Neuronal stem cell (in vitro differentiated cells): ENCODE results near the gene CERS3.

Experiments
- DNase-seq: peaks from one replicate; pipeline ENCODE4 v3.0.0-alpha.2; 2013; ENCODE audit warnings: low spot score
- H2AFZ ChIP-seq: one replicate; pipeline ENCODE4 v1.6.1; 2013; ENCODE audit warnings: mild to moderate bottlenecking, low read length, inconsistent platforms
- H2AK5ac ChIP-seq: 2 replicates; pipeline ENCODE4 v1.6.1; 2013; ENCODE audit warnings: low read depth, mild to moderate bottlenecking, inconsistent platforms, low read length, moderate library complexity, mixed read lengths
- H2BK120ac ChIP-seq: 2 replicates; pipeline ENCODE4 v1.6.1; 2013; ENCODE audit warnings: low read depth, mild to moderate bottlenecking, inconsistent platforms, low read length, moderate library complexity, mixed read lengths
- H2BK12ac ChIP-seq: one replicate; pipeline ENCODE4 v1.6.1; 2013; ENCODE audit warnings: low read length, inconsistent platforms
- H2BK15ac ChIP-seq: 2 replicates; pipeline ENCODE4 v1.6.1; 2013; ENCODE audit warnings: mild to moderate bottlenecking, low read length, inconsistent platforms, mixed read lengths
- H2BK5ac ChIP-seq: one replicate; pipeline ENCODE4 v1.6.1; 2013; ENCODE audit warnings: inconsistent platforms, mild to moderate bottlenecking, low read length, moderate library complexity
- H3K14ac ChIP-seq: one replicate; pipeline ENCODE4 v1.6.1; 2013; ENCODE audit warnings: low read length, inconsistent platforms
- H3K18ac ChIP-seq: 2 replicates; pipeline ENCODE4 v1.6.1; 2013; ENCODE audit warnings: low read length, inconsistent platforms
- H3K23ac ChIP-seq: 2 replicates; pipeline ENCODE4 v1.6.1; 2013; ENCODE audit warnings: low read depth, mild to moderate bottlenecking, mixed read lengths, low read length, inconsistent platforms; ENCODE audit not compliant: poor library complexity
- H3K27ac ChIP-seq: replicated peaks from 3 replicates; pipeline ENCODE4 v1.5.1; 2013; ENCODE audit warnings: low read length, inconsistent platforms
- H3K27me3 ChIP-seq, 3 experiments: 2 replicates each; pipeline ENCODE4 v1.6.1; 2013; ENCODE audit warnings: low read length in 3 of 3, mild to moderate bottlenecking in 2 of 3, inconsistent platforms in 1 of 3, low read depth in 1 of 3, mixed read lengths in 1 of 3, moderate library complexity in 1 of 3; ENCODE audit not compliant: control insufficient read depth in 3 of 3, insufficient read depth in 3 of 3
- H3K36me3 ChIP-seq, 2 donors: replicated peaks in 1 of 2; 2 replicates each; pipeline ENCODE4 v1.6.1; 2013; ENCODE audit warnings: low read length in 2 of 2; ENCODE audit not compliant: control insufficient read depth in 2 of 2, insufficient read depth in 2 of 2
- H3K4ac ChIP-seq: 2 replicates; pipeline ENCODE4 v1.6.1; 2013; ENCODE audit warnings: inconsistent platforms, mild to moderate bottlenecking, low read length, moderate library complexity
- H3K4me1 ChIP-seq, 2 donors: 1 replicate in 1 of 2; 2 replicates in 1 of 2; pipeline ENCODE4 v1.6.1; 2013; ENCODE audit warnings: low read length in 2 of 2, low read depth in 1 of 2; ENCODE audit not compliant: control insufficient read depth in 2 of 2, insufficient read depth in 1 of 2
- H3K4me2 ChIP-seq: one replicate; pipeline ENCODE4 v1.6.1; 2013; ENCODE audit warnings: mild to moderate bottlenecking, low read length, inconsistent platforms; ENCODE audit not compliant: insufficient read depth, poor library complexity, severe bottlenecking
- H3K4me3 ChIP-seq, 2 donors: 2 replicates each; pipeline ENCODE4 v1.5.1; 2013; ENCODE audit warnings: low read length in 2 of 2, mild to moderate bottlenecking in 2 of 2, inconsistent platforms in 1 of 2, moderate library complexity in 1 of 2
- H3K79me1 ChIP-seq: one replicate; pipeline ENCODE4 v1.6.1; 2013; ENCODE audit warnings: low read depth, mild to moderate bottlenecking, inconsistent platforms, low read length, moderate library complexity
- H3K9ac ChIP-seq: one replicate; pipeline ENCODE4 v1.6.1; 2013; ENCODE audit warnings: mild to moderate bottlenecking, low read depth, low read length, inconsistent platforms; ENCODE audit not compliant: poor library complexity
- H3K9me3 ChIP-seq, 2 donors: replicated peaks in 1 of 2; 2 replicates each; pipeline versions ENCODE3 to v1.6.1; 2013; ENCODE audit warnings: low read length in 2 of 2, mild to moderate bottlenecking in 2 of 2, inconsistent platforms in 1 of 2, low read depth in 1 of 2, mixed read lengths in 1 of 2, moderate library complexity in 1 of 2; ENCODE audit not compliant: control insufficient read depth in 2 of 2, insufficient read depth in 1 of 2
- H4K8ac ChIP-seq: one replicate; pipeline ENCODE4 v1.6.1; 2013; ENCODE audit warnings: low read depth, mild to moderate bottlenecking, inconsistent platforms, low read length, moderate library complexity
- H4K91ac ChIP-seq: one replicate; pipeline ENCODE4 v1.6.1; 2013; ENCODE audit warnings: low read length, low read depth, mild to moderate bottlenecking, inconsistent platforms; ENCODE audit not compliant: poor library complexity
- WGBS, 2 donors: extraction: QIAGEN DNeasy Blood & Tissue Kit; methylation state at CpG; one replicate each; pipeline ENCODE4 v1.1.7; 2013; ENCODE audit warnings: missing lambda C conversion rate in 2 of 2, mixed read lengths in 1 of 2; ENCODE audit not compliant: insufficient read length in 2 of 2, insufficient replicate concordance in 1 of 2; ENCODE audit errors: extremely low coverage in 2 of 2; 5-methylcytosine and 5-hydroxymethylcytosine counted together

Gene CERS3

DNA sequence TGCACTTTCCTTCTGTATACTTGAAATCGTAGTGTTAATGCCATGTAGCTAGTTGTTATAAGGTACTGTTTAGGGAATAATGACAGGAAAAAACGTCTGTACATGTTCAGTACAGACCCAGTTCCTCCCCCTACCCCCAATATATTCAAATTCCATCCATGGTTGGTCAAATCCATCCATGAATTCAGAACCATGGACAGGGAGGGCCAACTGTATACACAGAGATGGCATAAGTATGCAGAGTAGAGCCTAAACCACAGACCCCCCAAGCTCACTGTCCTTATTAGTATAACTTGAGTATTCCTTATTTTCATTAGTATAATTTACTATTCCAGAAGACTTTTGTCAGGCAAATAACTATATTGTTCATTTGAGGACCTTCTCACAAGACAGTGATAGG is 135.7 kb downstream of the CERS3 start:
- H3K27me3 ChIP-seq, result no peaks in the 10 kb centered on the region
- no peak overlapping the region for H3K23ac ChIP-seq
- H4K8ac ChIP-seq, result no peak overlapping the region
- H3K14ac ChIP-seq, result no peak overlapping the region
- DNase-seq, result no peak
- no CpG with 5 or more reads among the region's 2 CpGs for WGBS, 2 donors
- no peak overlapping the region for H2BK120ac ChIP-seq
- H2AFZ ChIP-seq, result no peak overlapping the region
- no peak overlapping the region for H3K27ac ChIP-seq
- H2AK5ac ChIP-seq, result no peak overlapping the region
- no peak overlapping the region for H3K4ac ChIP-seq
- H3K36me3 ChIP-seq, result no peaks in the 10 kb centered on the region
- H3K9me3 ChIP-seq, result peaks cover 0 to 1% of the 10 kb centered on the region in 2 donors
- H3K4me3 ChIP-seq, result no peak overlapping the region
- no peak overlapping the region for H2BK15ac ChIP-seq
- H3K4me2 ChIP-seq, result no peak overlapping the region
- H3K79me1 ChIP-seq, result peaks cover under 1% of the 10 kb centered on the region
- no peak overlapping the region for H2BK5ac ChIP-seq
- H3K4me1 ChIP-seq, result no peaks in the 10 kb centered on the region
- H3K18ac ChIP-seq, result no peak overlapping the region
- H3K9ac ChIP-seq, result no peak overlapping the region
- H2BK12ac ChIP-seq, result no peak overlapping the region
- no peak overlapping the region for H4K91ac ChIP-seq

DNA sequence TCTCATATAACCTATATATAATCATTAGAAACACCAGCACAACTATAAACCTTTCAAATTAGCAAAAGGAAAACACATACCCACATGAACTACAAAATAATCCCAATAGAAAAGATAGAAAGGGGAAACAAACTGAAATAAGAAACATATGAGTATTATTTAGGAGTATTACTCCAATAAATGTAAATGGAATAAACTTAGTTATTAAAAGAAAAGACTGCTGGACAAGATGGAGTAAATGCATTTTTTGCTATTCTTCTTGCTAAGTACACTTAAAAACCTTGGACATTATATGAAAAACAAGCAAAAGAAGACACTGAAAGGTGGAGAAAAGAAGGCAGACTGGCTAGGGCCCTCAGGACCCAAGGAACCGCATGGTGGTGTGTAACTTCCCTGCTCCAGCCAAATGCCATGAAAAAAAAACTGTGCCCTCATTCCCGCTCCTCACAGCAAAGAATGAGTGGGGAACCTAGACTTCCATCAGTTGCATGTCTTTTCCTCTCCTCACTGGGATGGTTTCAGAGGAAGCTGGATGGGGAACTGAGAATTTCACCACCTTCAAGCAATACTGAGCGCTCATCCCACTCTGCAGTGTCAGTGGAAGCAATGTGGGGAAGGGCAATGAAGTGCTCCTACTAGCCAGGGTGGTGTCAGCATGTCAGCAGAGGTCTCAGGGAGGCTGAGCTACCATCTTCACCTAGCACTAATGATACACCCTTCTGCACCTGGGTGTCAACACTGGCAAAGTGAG is 143.3 kb downstream of the CERS3 start:
- H3K36me3 ChIP-seq, result no peaks in the 10 kb centered on the region
- no peak overlapping the region for H2BK5ac ChIP-seq
- H3K27me3 ChIP-seq, result no peaks in the 10 kb centered on the region
- no peak overlapping the region for H3K18ac ChIP-seq
- H3K9ac ChIP-seq, result no peak overlapping the region
- H4K8ac ChIP-seq, result no peak overlapping the region
- H2BK120ac ChIP-seq, result no peak overlapping the region
- peaks cover 0 to 15% of the 10 kb centered on the region in 2 donors for H3K9me3 ChIP-seq
- no peak overlapping the region for H2BK15ac ChIP-seq
- H3K23ac ChIP-seq, result no peak overlapping the region
- H3K14ac ChIP-seq, result no peak overlapping the region
- no peak for DNase-seq
- H4K91ac ChIP-seq, result no peak overlapping the region
- H2AK5ac ChIP-seq, result no peak overlapping the region
- H3K79me1 ChIP-seq, result peaks cover 3% of the 10 kb centered on the region
- H2BK12ac ChIP-seq, result no peak overlapping the region
- H3K4me3 ChIP-seq, result peak overlapping the region in 1 of 2 donors; percentile 20
- no peak overlapping the region for H3K27ac ChIP-seq
- H3K4ac ChIP-seq, result no peak overlapping the region
- H2AFZ ChIP-seq, result no peak overlapping the region
- H3K4me2 ChIP-seq, result no peak overlapping the region
- no CpG with 5 or more reads among the region's 3 CpGs for WGBS, 2 donors
- no peaks in the 10 kb centered on the region for H3K4me1 ChIP-seq

DNA sequence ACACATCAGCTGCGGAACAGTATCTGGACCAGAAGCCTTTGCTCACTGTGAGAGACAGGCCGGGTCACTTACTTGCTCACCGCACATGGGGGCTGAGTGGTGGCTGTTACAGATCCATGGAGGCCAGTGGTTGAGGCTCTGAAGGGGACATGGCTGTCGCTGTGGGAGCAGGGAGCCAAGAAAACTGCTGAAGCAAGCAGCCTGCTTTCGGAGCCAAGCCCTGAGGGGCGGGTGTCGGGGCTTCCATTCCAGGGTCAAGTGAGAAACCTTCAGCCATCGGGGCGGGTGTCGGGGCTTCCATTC is 144.7 kb downstream of the CERS3 start:
- Histone ChIP-seq H3K79me1 (peaks cover 3% of the 10 kb centered on the region), H3K27me3 (no peaks in the 10 kb centered on the region), H2BK15ac (no peak overlapping the region), H3K27ac (no peak overlapping the region), H3K4me1 (no peaks in the 10 kb centered on the region), H2AFZ (no peak overlapping the region), H3K4me2 (no peak overlapping the region), H3K4me3 (no peak overlapping the region), H4K8ac (no peak overlapping the region), H3K9ac (no peak overlapping the region), H4K91ac (no peak overlapping the region), H2BK12ac (no peak overlapping the region), H2BK120ac (no peak overlapping the region), H3K14ac (no peak overlapping the region), H2AK5ac (no peak overlapping the region), H3K18ac (no peak overlapping the region), H3K23ac (no peak overlapping the region), H3K4ac (no peak overlapping the region), H3K9me3 (peaks cover 0 to 15% of the 10 kb centered on the region in 2 donors), H2BK5ac (no peak overlapping the region), H3K36me3 (no peaks in the 10 kb centered on the region)
- no peak for DNase-seq
- no CpG with 5 or more reads among the region's 10 CpGs for WGBS, 2 donors

DNA sequence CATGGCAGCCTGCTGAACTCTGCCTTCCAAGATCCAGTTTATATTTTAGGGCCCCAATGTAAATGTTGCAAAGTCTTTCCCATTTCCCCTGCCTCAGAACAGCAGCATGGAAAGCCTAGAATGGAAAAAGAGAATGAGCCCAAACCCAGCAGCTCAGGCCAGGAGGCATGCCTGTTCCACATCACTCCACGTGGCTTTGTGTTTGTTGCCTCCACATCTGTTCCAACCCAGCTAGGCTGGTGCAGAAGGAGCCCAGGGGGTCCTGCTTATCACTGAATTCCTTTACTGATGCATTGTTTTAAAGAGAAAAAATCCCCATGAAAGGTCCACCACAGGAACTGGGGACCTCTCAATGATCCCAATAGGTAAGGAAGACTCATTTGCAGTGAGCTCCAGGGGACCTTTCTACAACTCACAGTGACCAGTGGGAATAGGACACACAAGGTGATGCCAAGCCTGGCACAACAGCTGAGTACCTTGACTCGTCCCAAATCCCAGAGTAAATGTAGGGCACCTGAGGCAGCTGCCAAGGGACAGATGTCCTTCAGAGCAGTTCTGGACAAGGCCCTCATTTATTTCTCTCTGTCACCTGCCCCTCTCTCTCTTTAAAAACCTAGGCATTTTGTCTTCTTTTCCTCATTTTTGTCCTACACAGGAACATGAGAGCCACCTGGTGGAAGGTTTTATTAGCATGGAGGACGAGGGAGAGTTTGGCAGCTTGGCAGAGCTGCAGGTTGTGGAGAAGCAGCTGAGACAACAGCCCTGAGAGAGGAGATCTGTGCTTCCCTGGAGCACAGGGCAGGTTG is 145.2 kb downstream of the CERS3 start:
- Histone ChIP-seq H3K36me3 (no peaks in the 10 kb centered on the region), H3K4me1 (no peaks in the 10 kb centered on the region), H3K18ac (no peak overlapping the region), H3K4ac (no peak overlapping the region), H3K23ac (no peak overlapping the region), H3K27me3 (no peaks in the 10 kb centered on the region), H3K4me3 (no peak overlapping the region), H3K9ac (no peak overlapping the region), H3K4me2 (no peak overlapping the region), H2BK12ac (no peak overlapping the region), H3K79me1 (peaks cover 3% of the 10 kb centered on the region), H2BK5ac (no peak overlapping the region), H2BK15ac (no peak overlapping the region), H3K14ac (no peak overlapping the region), H4K91ac (no peak overlapping the region), H2AFZ (no peak overlapping the region), H2AK5ac (no peak overlapping the region), H4K8ac (no peak overlapping the region), H2BK120ac (no peak overlapping the region), H3K9me3 (peaks cover 0 to 15% of the 10 kb centered on the region in 2 donors), H3K27ac (no peak overlapping the region)
- WGBS, 2 donors, result no CpG with 5 or more reads among the region's 3 CpGs
- no peak for DNase-seq
